Measurements from ENCODE around the gene MYL12B.

- TF ChIP-seq CTCF (IDR thresholded peaks at IDR 0.05), result no peak
- TF ChIP-seq POLR2A (IDR thresholded peaks at IDR 0.05), result no peak
Observed at GRCh38 chr18:3269241-3269913, 7.4 kb downstream of the MYL12B start.
